Gastrocnemius medialis (tissue), 4 donors: ENCODE results near the gene DNAJC11.
A peak's percentile ranks its signal among the peaks of the same experiment; 100 is the strongest.

Experiments used
- CTCF ChIP-seq, 5 experiments: fragments of 450-650 bp in 3 of 5; fragments of 200-600 bp in 2 of 5; sonication (generic) in 2 of 5; IDR thresholded peaks in 4 of 5; conservative IDR thresholded peaks in 1 of 5; 1 replicate in 4 of 5; 2 replicates in 1 of 5; pipeline ENCODE4 v1.5.1; 2016 to 2019; ENCODE audit warnings: antibody characterized with exemption in 5 of 5, mild to moderate bottlenecking in 3 of 5, moderate library complexity in 3 of 5
- POLR2A ChIP-seq, 2 donors: fragments of 450-650 bp; IDR thresholded peaks; one replicate each; pipeline ENCODE4 v1.6.1; 2017; ENCODE audit warnings: antibody characterized with exemption in 2 of 2, mild to moderate bottlenecking in 2 of 2, moderate library complexity in 2 of 2

DNA sequence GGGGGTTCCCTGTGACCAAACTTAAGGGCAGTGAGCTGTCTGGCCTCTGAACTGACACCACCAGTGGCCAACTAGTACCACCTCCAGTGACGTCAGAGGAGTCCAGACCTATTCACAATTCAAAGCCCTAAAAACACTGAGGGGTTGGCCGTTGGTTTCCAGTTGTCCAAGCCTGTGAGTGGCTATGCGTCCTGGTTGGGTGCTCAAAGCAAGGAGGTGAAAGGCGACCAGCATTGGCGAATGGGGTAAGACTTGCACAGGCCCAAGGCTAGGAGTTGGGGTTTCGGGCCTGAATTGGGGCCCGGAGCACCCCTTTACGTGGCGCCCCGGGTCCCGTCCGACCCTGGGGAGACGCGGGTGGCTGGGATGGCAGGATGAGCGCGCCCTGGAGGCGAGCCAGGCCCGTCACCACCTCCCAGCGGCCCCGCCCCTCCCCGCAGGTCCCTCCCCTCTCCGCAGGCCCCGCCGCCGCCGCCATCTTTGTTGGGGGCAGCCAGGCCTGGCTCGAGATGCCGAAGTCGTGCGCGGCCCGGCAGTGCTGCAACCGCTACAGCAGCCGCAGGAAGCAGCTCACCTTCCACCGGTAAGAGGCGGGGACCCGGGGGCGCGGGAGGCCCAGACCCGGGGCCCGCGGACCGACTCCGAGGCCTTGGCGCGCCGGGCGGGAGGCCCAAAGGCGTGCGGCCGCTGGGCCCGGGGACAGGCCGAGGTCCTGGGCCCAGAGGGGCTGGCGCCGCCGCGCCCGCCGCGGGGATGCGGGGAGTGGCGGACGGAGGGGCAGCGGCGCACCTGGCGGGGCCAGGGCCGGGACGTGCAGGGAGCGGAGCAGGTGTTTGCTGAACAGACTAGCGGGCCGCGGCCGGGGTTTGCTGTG is 76.7 kb downstream of the DNAJC11 start, which contains the start of gene THAP3:
- TF ChIP-seq CTCF (IDR thresholded peaks at IDR 0.05 in 4 of 5, conservative IDR thresholded peaks at IDR 0.05 in 1 of 5) (peak in 1 of 5 experiments; percentile 22), POLR2A (IDR thresholded peaks at IDR 0.05) (peak; percentile 37 to 46)
